Lung (tissue), 12 donors: ENCODE measurements around the gene ANTXR2. TPM values are rescaled to one million over a fixed set of nuclear protein-coding genes. Genes with fewer than 3 reads are reported as not detected.

Source experiments
- ATAC-seq: fragments of 200-7000 bp; cut with Tn5 transposase; one replicate; pipeline ENCODE4 v1.9.1; 2020; ENCODE audit warnings: moderate number of reproducible peaks; ENCODE audit not compliant: insufficient read depth, low FRiP score
- DNase-seq, 3 donors: peaks; one replicate each; pipeline ENCODE4 v3.0.0-alpha.2; 2013 to 2017
- H3K27ac ChIP-seq, 2 donors: one replicate each; pipeline ENCODE4 v1.5.1; 2013; ENCODE audit warnings: mild to moderate bottlenecking in 2 of 2, moderate library complexity in 2 of 2, control low read depth in 1 of 2, inconsistent platforms in 1 of 2, low read depth in 1 of 2, low read length in 1 of 2
- H3K27me3 ChIP-seq, 3 donors: one replicate each; pipeline ENCODE4 v1.5.1; 2013; ENCODE audit warnings: low read length in 2 of 3; ENCODE audit not compliant: control insufficient read depth in 3 of 3, insufficient read depth in 3 of 3
- H3K36me3 ChIP-seq, 4 donors: one replicate each; pipeline ENCODE4 v1.5.1; 2013; ENCODE audit warnings: low read length in 4 of 4, mild to moderate bottlenecking in 1 of 4, moderate library complexity in 1 of 4; ENCODE audit not compliant: control insufficient read depth in 4 of 4, insufficient read depth in 4 of 4
- H3K4me1 ChIP-seq, 5 donors: one replicate each; pipeline ENCODE4 v1.5.1; 2013; ENCODE audit warnings: low read length in 5 of 5, mild to moderate bottlenecking in 2 of 5, moderate library complexity in 1 of 5; ENCODE audit not compliant: control insufficient read depth in 5 of 5, insufficient read depth in 5 of 5
- H3K4me3 ChIP-seq: one replicate; pipeline ENCODE4 v1.5.1; 2013; ENCODE audit warnings: mild to moderate bottlenecking, control low read depth, moderate library complexity
- H3K9ac ChIP-seq, 2 donors: one replicate each; pipeline ENCODE4 v1.5.1; 2013; ENCODE audit warnings: low read length in 2 of 2, control low read depth in 1 of 2; ENCODE audit not compliant: insufficient read depth in 1 of 2
- H3K9me3 ChIP-seq, 4 donors: one replicate each; pipeline ENCODE4 v1.5.1; 2013; ENCODE audit warnings: low read length in 3 of 4, mild to moderate bottlenecking in 1 of 4, moderate library complexity in 1 of 4; ENCODE audit not compliant: control insufficient read depth in 4 of 4, insufficient read depth in 3 of 4
- WGBS, 2 donors: extraction: QIAGEN DNeasy Blood & Tissue Kit; methylation state at CpG; one replicate each; pipeline ENCODE4 v1.1.7; 2013; 5-methylcytosine and 5-hydroxymethylcytosine counted together
- polyA plus RNA-seq, 2 donors: library from polyadenylated mRNA; stranded (reverse); fragments of 200-250 nt; gene quantifications; one replicate each; pipeline ENCODE4 v1.2.1, GENCODE V29; 2013
- total RNA-seq, 2 donors: library from RNA; depleted of rRNA in 1 of 2; stranded (reverse); fragments of >200 nt in 1 of 2; gene quantifications; one replicate each; pipeline ENCODE4 v1.2.1, GENCODE V29; 2014 to 2021
- TF ChIP-seq, protein P1 (sequence below): IDR thresholded peaks from 2 replicates; pipeline ENCODE4 v1.5.1; 2012; ENCODE audit warnings: mild to moderate bottlenecking; ENCODE audit errors: control extremely low read depth, extremely low read depth
- donor health status: control.
- donor health status: control.
- donor health status: Bipolar disorder and iron deficiency.
- donor health status: healthy.
- donor health status: DM: yes; HTN: yes; CAD: no.

ANTXR2 gene
- total and polyA plus RNA-seq, 4 donors, result 4.8 to 47.2 (median 28.6) TPM

DNA sequence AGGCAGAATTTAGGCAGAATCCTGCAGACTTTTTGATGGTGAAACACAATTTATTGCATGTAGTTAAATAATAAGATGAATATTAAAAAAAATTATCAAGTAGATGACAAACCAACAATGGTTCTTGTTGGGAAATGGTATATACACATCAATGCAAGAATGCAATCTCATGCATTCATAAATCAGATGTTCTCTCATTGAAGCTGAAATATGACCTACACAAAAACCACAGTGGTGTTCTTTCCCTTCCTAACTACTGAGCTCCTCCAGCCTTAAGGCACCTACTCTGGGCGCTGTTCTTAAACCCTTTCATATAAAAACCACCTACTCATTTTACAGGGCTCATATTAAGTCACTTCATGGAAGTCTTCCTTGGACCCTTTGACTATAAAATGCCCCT lies 64.1 kb downstream of the ANTXR2 start:
- Histone ChIP-seq H3K9ac (no peak overlapping the region), H3K36me3 (peaks cover 0 to 13% (median 5%) of the 10 kb centered on the region in 4 donors), H3K4me1 (peaks cover 0 to 23% (median 0%) of the 10 kb centered on the region in 5 donors), H3K4me3 (no peak overlapping the region), H3K9me3 (peaks cover 0 to 3% (median 2%) of the 10 kb centered on the region in 4 donors), H3K27ac (no peak overlapping the region), H3K27me3 (no peaks in the 10 kb centered on the region)
- DNase-seq, result no peak
- no peak for ATAC-seq
- WGBS, 2 donors, result 0% methylated on average over 1 of the region's 1 CpG
- TF ChIP-seq, protein P1, sequence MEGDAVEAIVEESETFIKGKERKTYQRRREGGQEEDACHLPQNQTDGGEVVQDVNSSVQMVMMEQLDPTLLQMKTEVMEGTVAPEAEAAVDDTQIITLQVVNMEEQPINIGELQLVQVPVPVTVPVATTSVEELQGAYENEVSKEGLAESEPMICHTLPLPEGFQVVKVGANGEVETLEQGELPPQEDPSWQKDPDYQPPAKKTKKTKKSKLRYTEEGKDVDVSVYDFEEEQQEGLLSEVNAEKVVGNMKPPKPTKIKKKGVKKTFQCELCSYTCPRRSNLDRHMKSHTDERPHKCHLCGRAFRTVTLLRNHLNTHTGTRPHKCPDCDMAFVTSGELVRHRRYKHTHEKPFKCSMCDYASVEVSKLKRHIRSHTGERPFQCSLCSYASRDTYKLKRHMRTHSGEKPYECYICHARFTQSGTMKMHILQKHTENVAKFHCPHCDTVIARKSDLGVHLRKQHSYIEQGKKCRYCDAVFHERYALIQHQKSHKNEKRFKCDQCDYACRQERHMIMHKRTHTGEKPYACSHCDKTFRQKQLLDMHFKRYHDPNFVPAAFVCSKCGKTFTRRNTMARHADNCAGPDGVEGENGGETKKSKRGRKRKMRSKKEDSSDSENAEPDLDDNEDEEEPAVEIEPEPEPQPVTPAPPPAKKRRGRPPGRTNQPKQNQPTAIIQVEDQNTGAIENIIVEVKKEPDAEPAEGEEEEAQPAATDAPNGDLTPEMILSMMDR, result no peak

DNA sequence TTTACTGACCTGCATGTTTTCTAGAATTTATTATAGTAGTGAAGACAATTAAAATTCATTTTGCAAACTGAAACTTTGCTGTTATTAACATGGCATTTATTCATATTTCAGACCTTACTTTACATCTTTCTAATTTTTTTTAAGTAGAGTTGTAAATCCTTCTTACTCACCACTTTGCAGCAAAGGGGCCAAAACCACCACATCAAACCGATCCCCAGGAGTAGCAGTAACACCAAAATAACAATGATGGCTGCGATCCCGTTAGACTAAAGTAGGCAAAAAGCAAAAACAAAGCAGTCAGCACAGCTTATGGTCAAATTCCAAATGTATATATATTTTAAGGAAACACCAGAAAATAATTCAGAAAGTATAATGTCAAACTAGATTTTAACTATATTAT lies 64.7 kb downstream of the ANTXR2 start:
- Histone ChIP-seq H3K27ac (no peak overlapping the region), H3K4me3 (no peak overlapping the region), H3K36me3 (peaks cover 0 to 13% (median 5%) of the 10 kb centered on the region in 4 donors), H3K9me3 (peaks cover 0 to 3% (median 2%) of the 10 kb centered on the region in 4 donors), H3K4me1 (peaks cover 0 to 23% (median 0%) of the 10 kb centered on the region in 5 donors), H3K9ac (no peak overlapping the region), H3K27me3 (no peaks in the 10 kb centered on the region)
- TF ChIP-seq, protein P1, result no peak
- DNase-seq (no peak), ATAC-seq (no peak)
- WGBS, 2 donors, result 82 to 87% methylated on average over 3 of the region's 3 CpGs

DNA sequence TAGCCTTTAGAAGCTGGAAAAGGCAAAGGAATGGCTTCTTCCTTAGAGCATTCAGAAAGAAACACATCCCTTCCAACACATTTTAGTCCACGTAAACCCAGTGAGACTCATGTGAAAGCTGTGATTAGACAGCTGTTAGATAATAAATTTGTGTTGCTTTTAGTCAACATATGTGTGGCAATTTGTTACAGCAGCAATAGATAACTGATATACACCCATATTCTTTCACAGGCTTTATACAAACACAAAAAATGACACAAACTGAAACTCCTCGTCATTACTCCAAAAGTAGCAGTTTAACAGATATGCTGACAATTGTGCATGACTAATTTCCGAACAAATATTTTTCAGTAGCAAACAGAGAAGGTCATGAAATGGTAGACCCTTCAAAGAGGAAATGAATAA lies 65.3 kb downstream of the ANTXR2 start:
- Histone ChIP-seq H3K9me3 (peaks cover 0 to 3% (median 2%) of the 10 kb centered on the region in 4 donors), H3K36me3 (peaks cover 0 to 13% (median 5%) of the 10 kb centered on the region in 4 donors), H3K27ac (no peak overlapping the region), H3K4me1 (peaks cover 0 to 23% (median 0%) of the 10 kb centered on the region in 5 donors), H3K9ac (no peak overlapping the region), H3K4me3 (no peak overlapping the region), H3K27me3 (no peaks in the 10 kb centered on the region)
- ATAC-seq (no peak), DNase-seq (no peak)
- TF ChIP-seq, protein P1, result no peak
- 78 to 86% methylated on average over 3 of the region's 3 CpGs for WGBS, 2 donors
